Measurements from ENCODE around the gene ACP7.

Gene ACP7

DNA sequence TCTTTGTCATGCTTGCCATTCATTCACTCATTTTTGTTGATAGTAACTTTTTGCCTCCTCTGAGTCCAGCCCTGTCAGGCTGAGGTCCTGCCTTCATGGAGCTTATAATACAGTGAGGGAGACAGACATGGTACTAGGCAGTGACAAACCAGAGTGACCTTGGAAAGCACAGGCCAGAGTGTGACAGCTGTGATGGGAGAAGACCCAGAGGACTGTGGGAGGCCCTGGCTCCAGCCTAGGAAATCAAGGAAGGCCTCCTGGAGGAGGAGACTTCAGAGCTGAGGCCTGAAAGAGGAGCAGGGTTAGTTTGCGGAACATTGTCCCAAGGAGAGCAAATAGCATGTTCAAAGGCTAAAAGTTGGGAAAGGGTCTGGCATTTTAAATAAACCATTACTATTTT, 61.9 kb downstream of the ACP7 start:
- no peak for DNase-seq (ENCODE audit: low read depth)
- TF ChIP-seq, protein P1, sequence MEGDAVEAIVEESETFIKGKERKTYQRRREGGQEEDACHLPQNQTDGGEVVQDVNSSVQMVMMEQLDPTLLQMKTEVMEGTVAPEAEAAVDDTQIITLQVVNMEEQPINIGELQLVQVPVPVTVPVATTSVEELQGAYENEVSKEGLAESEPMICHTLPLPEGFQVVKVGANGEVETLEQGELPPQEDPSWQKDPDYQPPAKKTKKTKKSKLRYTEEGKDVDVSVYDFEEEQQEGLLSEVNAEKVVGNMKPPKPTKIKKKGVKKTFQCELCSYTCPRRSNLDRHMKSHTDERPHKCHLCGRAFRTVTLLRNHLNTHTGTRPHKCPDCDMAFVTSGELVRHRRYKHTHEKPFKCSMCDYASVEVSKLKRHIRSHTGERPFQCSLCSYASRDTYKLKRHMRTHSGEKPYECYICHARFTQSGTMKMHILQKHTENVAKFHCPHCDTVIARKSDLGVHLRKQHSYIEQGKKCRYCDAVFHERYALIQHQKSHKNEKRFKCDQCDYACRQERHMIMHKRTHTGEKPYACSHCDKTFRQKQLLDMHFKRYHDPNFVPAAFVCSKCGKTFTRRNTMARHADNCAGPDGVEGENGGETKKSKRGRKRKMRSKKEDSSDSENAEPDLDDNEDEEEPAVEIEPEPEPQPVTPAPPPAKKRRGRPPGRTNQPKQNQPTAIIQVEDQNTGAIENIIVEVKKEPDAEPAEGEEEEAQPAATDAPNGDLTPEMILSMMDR (conservative IDR thresholded peaks at IDR 0.05; ENCODE audit: low read depth, low read length), result no peak

DNA sequence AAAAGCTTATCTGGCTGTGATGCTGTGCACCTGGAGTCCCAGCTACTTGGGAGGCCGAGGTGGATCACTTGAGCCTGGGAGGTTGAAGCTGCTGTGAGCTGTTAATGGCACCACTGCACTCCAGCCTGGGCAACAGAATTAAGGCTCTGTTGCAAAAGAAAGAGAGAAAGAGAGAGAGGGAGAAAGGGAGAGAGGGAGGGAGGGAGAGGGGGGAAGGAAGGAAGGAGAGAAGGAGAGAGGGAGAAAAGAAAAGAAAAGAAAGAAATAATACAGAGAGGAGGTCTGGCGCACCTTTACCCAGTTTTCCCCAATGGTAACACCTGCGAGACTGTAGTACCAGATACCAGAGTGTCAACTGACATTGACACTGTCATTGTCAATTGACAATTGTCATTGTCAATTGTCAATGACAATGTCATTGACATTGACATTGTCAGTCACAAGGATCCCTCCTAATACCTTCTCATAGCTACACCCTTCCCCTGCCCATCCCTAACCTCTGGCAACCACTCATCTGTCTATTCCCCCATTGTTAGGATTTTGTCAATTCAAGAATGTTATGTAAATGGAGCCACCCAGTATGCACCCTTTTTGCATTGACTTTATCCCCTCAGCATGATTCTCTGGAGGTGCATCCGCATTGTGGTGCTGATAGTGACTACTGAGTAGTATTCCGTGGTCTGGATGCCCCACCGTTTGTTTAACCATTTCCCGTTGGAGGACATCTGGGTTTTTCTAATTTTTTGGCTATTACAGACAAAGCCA, 62.7 kb downstream of the ACP7 start:
- DNase-seq (ENCODE audit: low read depth), result no peak
- H3K4me3 ChIP-seq (ENCODE audit: low read length), result no peak overlapping the region
- TF ChIP-seq, protein P1 (conservative IDR thresholded peaks at IDR 0.05; ENCODE audit: low read depth, low read length), result no peak

More for the DNA sequence above, 61.9 kb downstream of the ACP7 start:
- H3K4me3 ChIP-seq (ENCODE audit: low read length), result no peak overlapping the region

DNA sequence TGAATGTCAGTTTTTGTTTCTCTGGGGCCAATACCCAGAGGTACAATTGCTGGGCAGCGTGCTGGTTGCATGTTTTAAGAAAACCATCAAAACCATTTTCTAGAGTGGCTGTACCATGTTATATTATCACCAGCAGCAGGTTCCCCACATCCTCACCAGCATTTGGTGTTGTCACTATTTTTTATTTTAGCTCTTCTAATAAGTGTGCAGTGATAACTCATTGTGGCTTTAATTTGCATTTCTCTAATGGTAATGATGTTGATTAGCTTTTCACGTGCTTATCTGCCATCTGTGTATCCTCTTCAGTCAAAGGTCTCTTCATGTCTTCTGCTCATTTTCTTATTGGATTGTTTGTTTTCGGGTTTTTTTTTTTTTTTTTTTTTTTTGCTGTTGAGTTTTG, 63.3 kb downstream of the ACP7 start:
- no peak for DNase-seq (ENCODE audit: low read depth)
- H3K4me3 ChIP-seq (ENCODE audit: low read length), result no peak overlapping the region
- TF ChIP-seq, protein P1 (conservative IDR thresholded peaks at IDR 0.05; ENCODE audit: low read depth, low read length), result no peak

DNA sequence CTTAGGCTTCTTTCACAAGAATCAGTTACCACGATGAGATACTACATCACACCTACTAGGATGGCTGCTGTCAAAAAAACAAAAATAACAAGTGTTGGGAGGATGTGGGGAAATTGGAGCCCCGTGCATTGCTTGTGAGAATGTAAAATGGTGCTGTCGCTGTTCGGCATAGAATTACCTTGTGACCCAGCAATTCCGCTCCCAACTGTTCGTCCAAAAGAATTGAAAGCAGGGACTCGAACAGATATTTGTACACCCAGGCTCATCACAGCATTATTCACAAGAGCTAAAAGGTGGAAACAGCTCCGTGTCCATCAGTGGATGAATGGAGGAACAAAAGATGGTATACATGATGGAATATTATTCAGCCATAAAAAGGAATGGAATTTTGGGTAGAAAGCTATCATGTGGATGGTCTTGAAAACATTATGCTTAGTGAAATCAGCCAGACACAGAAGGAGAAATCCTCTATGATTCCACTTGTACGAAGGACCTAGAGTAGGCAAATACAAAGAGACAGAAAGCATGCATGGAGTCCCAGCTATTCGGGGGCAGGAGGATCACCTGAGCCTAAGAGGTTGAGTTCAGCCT, 64.9 kb downstream of the ACP7 start:
- no peak for DNase-seq (ENCODE audit: low read depth)
- TF ChIP-seq, protein P1 (conservative IDR thresholded peaks at IDR 0.05; ENCODE audit: low read depth, low read length), result no peak
- no peak overlapping the region for H3K4me3 ChIP-seq (ENCODE audit: low read length)

DNA sequence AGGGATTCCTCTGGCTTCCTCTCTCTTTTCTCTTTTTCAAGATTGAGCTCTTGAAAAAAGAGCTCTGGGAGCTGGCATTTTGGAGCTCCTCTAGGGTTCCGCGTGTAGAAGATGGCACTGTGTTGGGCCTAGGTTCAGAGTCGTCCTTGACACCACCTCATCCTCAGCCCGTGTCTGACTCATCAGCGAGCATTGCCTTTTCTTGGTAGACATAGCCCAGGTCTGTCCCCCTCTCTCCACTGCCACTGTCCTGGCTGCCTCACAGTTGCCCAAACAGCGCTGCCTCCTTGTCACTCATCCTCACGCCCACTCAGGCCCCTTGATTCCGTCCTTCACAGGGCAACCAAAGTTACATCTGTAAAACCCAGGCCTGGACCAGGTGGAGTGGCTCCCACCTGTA, 66.1 kb downstream of the ACP7 start:
- DNase-seq (ENCODE audit: low read depth), result no peak
- TF ChIP-seq, protein P1 (conservative IDR thresholded peaks at IDR 0.05; ENCODE audit: low read depth, low read length), result no peak
- no peak overlapping the region for H3K4me3 ChIP-seq (ENCODE audit: low read length)

DNA sequence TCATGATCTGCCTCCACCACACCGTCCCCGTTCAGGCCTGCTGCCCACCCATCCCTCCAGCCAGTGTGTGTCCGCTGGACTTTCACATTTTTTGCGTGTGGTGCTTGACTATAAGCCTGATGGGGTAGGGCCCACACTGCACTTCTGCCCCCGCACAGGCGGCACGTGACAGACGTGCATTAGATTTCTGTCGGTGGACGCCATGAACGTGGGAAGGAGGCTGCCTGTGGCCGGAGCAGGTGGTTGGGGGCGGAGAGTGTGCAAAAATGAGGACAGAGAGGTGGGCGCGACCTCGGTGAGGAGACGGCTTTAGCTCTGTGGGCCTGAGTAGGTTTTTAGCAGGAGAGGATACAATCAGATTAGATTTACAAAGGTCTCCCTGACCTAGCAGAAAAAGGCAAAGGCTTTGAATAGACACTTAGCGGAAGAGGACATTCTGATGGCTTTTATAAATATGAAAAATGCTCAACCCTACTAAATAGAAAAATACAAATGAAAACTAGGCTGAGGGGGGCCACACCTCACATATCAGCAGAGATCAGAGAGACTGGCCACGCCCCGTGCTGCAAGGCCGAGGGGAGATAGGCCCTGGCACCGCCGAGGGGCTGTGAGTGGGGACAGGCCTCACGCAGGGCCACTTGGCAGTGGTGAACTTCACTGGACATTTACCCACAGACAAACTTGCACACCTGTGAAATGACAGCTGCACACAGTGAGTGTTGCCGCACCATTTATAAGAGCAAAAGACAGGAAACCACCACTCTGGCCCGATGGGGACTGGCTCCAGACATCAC, 66.8 kb downstream of the ACP7 start:
- H3K4me3 ChIP-seq (ENCODE audit: low read length), result no peak overlapping the region
- TF ChIP-seq, protein P1 (conservative IDR thresholded peaks at IDR 0.05; ENCODE audit: low read depth, low read length), result no peak
- no peak for DNase-seq (ENCODE audit: low read depth)

Measured in retinal pigment epithelial cell (primary cell).